NCI-H2081 (cell line): ENCODE measurements around the gene KATNAL2.
"Not testable (repeated sequence)": the region's sequence is repeated elsewhere in the genome, so short reads cannot be mapped to it uniquely, and the experiment has no call there.

Experiments
- DNase-seq, 2 experiments: peaks; one replicate each; lab custom pipeline; 2025; lab: John Stamatoyannopoulos, UW

KATNAL2 gene

DNA sequence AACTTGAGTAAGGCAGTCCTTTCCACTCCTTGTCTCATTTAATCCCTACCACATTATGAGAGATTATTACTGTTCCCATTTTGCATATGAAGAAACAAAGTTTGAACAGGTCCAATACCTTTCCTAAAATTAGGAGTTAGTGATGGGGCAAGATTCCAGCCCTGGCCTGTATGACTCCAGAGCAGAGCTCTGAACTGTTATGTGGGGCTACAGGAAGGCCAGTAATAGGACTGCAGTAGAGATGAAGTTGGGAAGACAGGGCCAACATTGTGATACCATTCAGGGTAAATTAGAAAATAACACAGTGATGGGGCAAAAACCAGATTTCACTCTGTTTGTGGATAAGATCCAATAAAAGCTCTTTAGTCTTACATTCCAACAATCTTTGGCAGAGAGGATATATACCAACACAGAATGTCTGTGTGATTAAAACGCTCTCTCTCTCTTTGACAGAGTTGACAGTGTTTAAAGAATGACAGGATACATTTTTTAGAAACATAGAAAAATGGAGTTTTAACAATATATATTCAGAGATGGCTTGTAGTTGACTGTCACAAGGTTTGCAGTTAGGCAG is 22.7 kb downstream of the KATNAL2 start:
- DNase-seq, result no peak

DNA sequence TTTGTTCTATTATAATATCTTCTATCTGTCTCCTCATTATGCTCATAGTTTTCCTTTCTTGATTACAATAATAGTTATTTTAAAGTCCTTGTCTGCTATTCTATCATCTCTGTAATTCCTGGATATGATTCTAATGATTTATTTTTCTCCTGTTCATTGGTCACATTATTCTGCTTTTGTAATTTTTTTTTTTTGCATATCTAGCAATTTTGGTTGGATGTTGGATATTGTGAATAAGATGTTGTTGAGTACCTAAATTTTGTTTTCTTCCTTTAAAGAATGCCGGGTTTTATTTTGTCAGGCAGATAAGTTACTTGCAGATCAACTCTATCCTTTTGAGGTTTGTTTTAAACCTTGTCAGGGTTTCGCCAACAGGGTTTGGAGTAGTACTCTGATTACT is 25.2 kb downstream of the KATNAL2 start:
- DNase-seq, result no peak

- DNase-seq, result peak; percentile 86 to 92
Observed at GRCh38 chr18:46946656-46947282, 29.4 kb downstream of the KATNAL2 start.

- DNase-seq, result peak in 1 of 2 experiments; percentile 22
Observed at GRCh38 chr18:46950064-46950656, 32.8 kb downstream of the KATNAL2 start.

- DNase-seq, result no peak
Observed at GRCh38 chr18:46953195-46953594, 35.8 kb downstream of the KATNAL2 start.

- DNase-seq, result no peak
Observed at GRCh38 chr18:46958209-46958608, 40.8 kb downstream of the KATNAL2 start.

DNA sequence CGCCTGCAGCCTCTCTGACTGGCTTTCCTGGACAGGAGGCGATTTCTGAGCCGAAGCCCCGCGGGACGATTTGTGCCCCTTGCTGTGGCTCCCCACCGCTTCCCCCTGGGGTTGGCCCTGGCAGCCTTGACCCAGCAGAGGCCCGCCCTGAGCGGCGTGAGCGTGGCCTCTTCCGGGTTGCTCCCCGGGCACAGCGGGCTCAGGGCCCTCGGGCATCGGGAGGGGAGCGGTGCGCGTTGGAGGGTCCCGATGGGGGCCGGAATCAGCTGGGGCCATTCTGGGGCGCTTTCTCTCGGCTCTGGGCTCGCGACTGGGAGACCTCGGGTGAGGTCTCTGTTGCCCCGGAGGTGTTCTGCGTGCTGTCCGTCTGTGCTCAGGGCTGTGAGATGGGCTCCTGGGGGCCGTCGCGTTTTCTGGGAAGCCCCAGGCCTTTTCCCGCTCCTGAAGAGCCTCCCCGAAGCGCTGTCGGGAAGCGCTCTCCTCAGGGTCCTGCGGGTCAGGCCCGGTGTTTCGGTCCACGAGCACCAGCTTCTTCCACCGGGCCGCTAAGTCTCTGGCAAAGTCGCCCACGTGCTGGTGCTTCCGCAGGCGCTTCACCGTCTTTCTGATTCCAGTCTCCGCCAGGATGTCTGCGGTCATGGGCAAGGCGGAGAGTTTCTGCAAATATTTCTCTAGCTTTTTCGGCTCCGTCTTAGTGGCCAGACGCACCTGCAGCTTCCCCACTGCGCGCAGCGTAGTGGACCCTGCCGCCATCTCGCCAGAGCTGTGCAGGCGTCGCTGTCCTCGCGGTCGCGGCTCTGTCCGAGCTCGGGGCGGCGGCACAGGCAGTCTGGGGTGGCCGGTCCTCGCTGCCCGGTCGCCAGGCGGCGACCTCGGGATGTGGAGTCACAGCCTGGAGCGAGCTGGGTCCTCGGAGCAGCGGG is 46.5 kb downstream of the KATNAL2 start:
- DNase-seq, result not testable (repeated sequence)

- not testable (repeated sequence) for DNase-seq
Observed at GRCh38 chr18:46964579-46965293, 47.3 kb downstream of the KATNAL2 start.

DNA sequence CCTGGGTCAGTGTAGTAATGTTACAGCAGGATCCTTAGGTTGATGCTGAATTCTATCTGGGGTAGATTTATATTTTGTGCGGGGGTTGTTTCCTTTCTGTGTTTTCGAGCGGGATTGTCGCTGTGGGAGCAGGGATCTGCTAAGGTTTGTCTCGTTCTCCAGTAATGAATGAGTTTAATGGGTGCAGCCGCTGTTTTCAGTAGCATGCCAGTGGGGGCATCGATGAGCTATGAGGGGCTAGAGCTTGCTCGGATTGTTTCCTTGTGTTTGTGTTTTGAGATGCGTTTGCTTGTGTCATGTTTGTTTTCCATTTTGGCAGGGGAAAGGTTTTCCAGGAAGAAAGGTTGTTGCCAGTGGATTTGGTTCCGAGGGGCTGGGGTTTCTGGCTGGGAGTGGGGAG is 48.9 kb downstream of the KATNAL2 start:
- DNase-seq, result not testable (repeated sequence)

- DNase-seq, result not testable (repeated sequence)
Observed at GRCh38 chr18:46969551-46969950, 52.1 kb downstream of the KATNAL2 start.

GRCh38 chr18:47019870-47020269 is 102.5 kb downstream of the KATNAL2 start:
- not testable (repeated sequence) for DNase-seq

DNA sequence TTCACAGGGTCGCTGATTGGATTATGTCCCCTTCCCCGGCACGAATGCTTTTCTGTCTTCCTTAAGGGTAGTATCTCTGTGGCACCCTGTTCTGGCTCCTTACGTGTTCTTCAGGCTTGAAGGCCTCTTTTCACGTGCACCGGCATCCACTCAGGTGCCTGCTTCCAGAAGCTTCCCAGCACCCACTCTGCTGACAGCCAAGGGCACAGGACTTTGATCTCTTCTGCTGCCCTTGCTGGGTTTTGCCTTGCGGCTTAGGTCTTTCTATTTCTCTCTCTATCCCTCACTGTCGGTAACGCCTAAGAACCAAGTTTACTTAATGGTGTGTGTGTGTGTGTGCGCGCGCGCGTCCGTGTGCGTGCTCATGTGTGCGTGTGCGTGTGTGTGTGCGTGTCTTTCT is 103.4 kb downstream of the KATNAL2 start:
- not testable (repeated sequence) for DNase-seq

- not testable (repeated sequence) for DNase-seq
Observed at GRCh38 chr18:47022821-47023220, 105.4 kb downstream of the KATNAL2 start.

DNA sequence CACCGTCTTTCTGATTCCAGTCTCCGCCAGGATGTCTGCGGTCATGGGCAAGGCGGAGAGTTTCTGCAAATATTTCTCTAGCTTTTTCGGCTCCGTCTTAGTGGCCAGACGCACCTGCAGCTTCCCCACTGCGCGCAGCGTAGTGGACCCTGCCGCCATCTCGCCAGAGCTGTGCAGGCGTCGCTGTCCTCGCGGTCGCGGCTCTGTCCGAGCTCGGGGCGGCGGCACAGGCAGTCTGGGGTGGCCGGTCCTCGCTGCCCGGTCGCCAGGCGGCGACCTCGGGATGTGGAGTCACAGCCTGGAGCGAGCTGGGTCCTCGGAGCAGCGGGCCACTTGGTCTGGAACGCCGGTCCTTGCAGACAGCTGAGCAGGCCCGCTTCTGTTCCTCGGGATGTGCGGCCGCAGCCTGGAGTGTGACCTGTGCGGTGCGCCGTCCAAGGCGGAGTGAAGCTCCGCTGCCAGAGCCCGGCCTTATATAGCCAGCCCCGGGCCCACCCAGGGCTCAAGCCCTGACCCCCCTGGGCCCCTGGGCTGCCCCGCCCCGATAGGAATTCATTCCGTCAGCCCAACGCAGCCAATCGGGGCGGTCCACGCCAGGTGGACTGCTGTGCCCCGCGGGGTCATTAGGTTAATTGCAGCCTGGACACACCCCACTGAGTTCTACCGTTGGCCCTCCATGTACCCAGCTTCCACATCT is 106.5 kb downstream of the KATNAL2 start:
- DNase-seq, result not testable (repeated sequence)

GRCh38 chr18:47025557-47026174 is 108.3 kb downstream of the KATNAL2 start:
- DNase-seq, result not testable (repeated sequence)

GRCh38 chr18:47028738-47029137 is 111.3 kb downstream of the KATNAL2 start:
- not testable (repeated sequence) for DNase-seq

- not testable (repeated sequence) for DNase-seq
Observed at GRCh38 chr18:47029684-47030353, 112.4 kb downstream of the KATNAL2 start.

- not testable (repeated sequence) for DNase-seq
Observed at GRCh38 chr18:47030887-47031286, 113.5 kb downstream of the KATNAL2 start.

- no peak for DNase-seq
Observed at GRCh38 chr18:47032945-47033344, 115.5 kb downstream of the KATNAL2 start.

GRCh38 chr18:47034591-47034990 is 117.2 kb downstream of the KATNAL2 start:
- DNase-seq, result not testable (repeated sequence)
